Stimulated activated naive CD8-positive, alpha-beta T cell treated with anti-CD3 and anti-CD28 coated beads, Interleukin-15, amount 100 ng/mL, for 72 hours (primary cell): ENCODE results near the gene CDH10.
A peak's percentile ranks its signal among the peaks of the same experiment; 100 is the strongest.

ENCODE experiments used
- ATAC-seq: fragments of 150-1000 bp; cut with Tn5 transposase; 2 replicates; pipeline ENCODE4 v1.10.0; 2021; ENCODE audit warnings: mild to moderate bottlenecking, moderate library complexity
- DNase-seq, 2 donors: peaks; one replicate each; pipeline ENCODE4 v3.0.0; 2021 to 2022
- H3K27ac Mint-ChIP-seq, 2 donors: one replicate each; pipeline ENCODE4 v1.8.0; 2022; ENCODE audit warnings: mild to moderate bottlenecking in 2 of 2, mixed read lengths in 2 of 2, moderate library complexity in 2 of 2
- H3K27me3 Mint-ChIP-seq: one replicate; pipeline ENCODE4 v1.8.0; 2022; ENCODE audit warnings: mixed read lengths
- H3K4me1 Mint-ChIP-seq: one replicate; pipeline ENCODE4 v1.8.0; 2022; ENCODE audit warnings: mild to moderate bottlenecking, mixed read lengths
- H3K4me3 Mint-ChIP-seq, 2 donors: one replicate each; pipeline ENCODE4 v1.8.0; 2022; ENCODE audit warnings: mild to moderate bottlenecking in 2 of 2, mixed read lengths in 2 of 2, moderate library complexity in 1 of 2
- H3K9me3 Mint-ChIP-seq, 2 donors: one replicate each; pipeline ENCODE4 v1.8.0; 2022; ENCODE audit warnings: mixed read lengths in 2 of 2

CDH10 gene

GRCh38 chr5:24644761-24645160 is at the start of gene CDH10:
TSS of gene CDH10 (minus strand) at chr5:24644978. CDS start at chr5:24593490, 51,488 bp downstream.
- no peak within 1 kb of the TSS for H3K4me3 Mint-ChIP-seq
- H3K4me1 Mint-ChIP-seq, result no peaks in the 10 kb centered on the region
- no peaks in the 10 kb centered on the region for H3K27me3 Mint-ChIP-seq
- ATAC-seq (no peak), DNase-seq (no peak)
- peaks cover 0 to 4% of the 10 kb centered on the region in 2 donors for H3K9me3 Mint-ChIP-seq
- no peak within 1 kb of the TSS for H3K27ac Mint-ChIP-seq

GRCh38 chr5:24693609-24694008 is 48.8 kb upstream of the CDH10 start:
- peaks cover 15 to 44% of the 10 kb centered on the region in 2 donors for H3K9me3 Mint-ChIP-seq
- H3K4me3 Mint-ChIP-seq, result no peak overlapping the region
- H3K27me3 Mint-ChIP-seq, result no peaks in the 10 kb centered on the region

GRCh38 chr5:24691074-24691473 is 46.3 kb upstream of the CDH10 start:
- no peaks in the 10 kb centered on the region for H3K27me3 Mint-ChIP-seq
- H3K4me1 Mint-ChIP-seq, result no peaks in the 10 kb centered on the region
- ATAC-seq (no peak), DNase-seq (no peak)
- no peak overlapping the region for H3K4me3 Mint-ChIP-seq
- H3K9me3 Mint-ChIP-seq, result peaks cover 23 to 35% of the 10 kb centered on the region in 2 donors
- no peak overlapping the region for H3K27ac Mint-ChIP-seq

More at GRCh38 chr5:24693609-24694008, 48.8 kb upstream of the CDH10 start:
- ATAC-seq (no peak), DNase-seq (no peak)
- H3K27ac Mint-ChIP-seq, result no peak overlapping the region
- no peaks in the 10 kb centered on the region for H3K4me1 Mint-ChIP-seq

GRCh38 chr5:24681106-24681505 is 36.3 kb upstream of the CDH10 start:
- no peak for ATAC-seq
- H3K4me1 Mint-ChIP-seq, result no peaks in the 10 kb centered on the region
- peaks cover 8 to 13% of the 10 kb centered on the region in 2 donors for H3K9me3 Mint-ChIP-seq
- no peaks in the 10 kb centered on the region for H3K27me3 Mint-ChIP-seq
- no peak for DNase-seq
- H3K27ac Mint-ChIP-seq, result no peak overlapping the region
- H3K4me3 Mint-ChIP-seq, result no peak overlapping the region

- no peaks in the 10 kb centered on the region for H3K27me3 Mint-ChIP-seq
- H3K27ac Mint-ChIP-seq, result no peak overlapping the region
- no peak overlapping the region for H3K4me3 Mint-ChIP-seq
- ATAC-seq (no peak), DNase-seq (no peak)
- no peaks in the 10 kb centered on the region for H3K4me1 Mint-ChIP-seq
- peaks cover 7 to 24% of the 10 kb centered on the region in 2 donors for H3K9me3 Mint-ChIP-seq
These were observed 23.3 kb upstream of the CDH10 start for GRCh38 chr5:24668050-24668449.

- ATAC-seq, result no peak
- Mint-ChIP-seq H3K4me3 (no peak overlapping the region), H3K4me1 (no peaks in the 10 kb centered on the region), H3K27ac (no peak overlapping the region), H3K9me3 (peaks cover 0 to 8% of the 10 kb centered on the region in 2 donors), H3K27me3 (no peaks in the 10 kb centered on the region)
- no peak for DNase-seq
These were observed 4.8 kb upstream of the CDH10 start for GRCh38 chr5:24649531-24649930.

GRCh38 chr5:24646915-24647314 is 2.1 kb upstream of the CDH10 start:
- no peaks in the 10 kb centered on the region for H3K27me3 Mint-ChIP-seq
- H3K4me3 Mint-ChIP-seq, result no peak overlapping the region
- DNase-seq (no peak), ATAC-seq (no peak)
- H3K4me1 Mint-ChIP-seq, result no peaks in the 10 kb centered on the region
- no peak overlapping the region for H3K27ac Mint-ChIP-seq
- peaks cover 0 to 8% of the 10 kb centered on the region in 2 donors for H3K9me3 Mint-ChIP-seq

GRCh38 chr5:24645483-24645882 is 705 bp upstream of the CDH10 start:
- ATAC-seq, result no peak
- no peak for DNase-seq
- H3K9me3 Mint-ChIP-seq, result peaks cover 0 to 8% of the 10 kb centered on the region in 2 donors
- H3K27ac Mint-ChIP-seq, result no peak overlapping the region
- no peaks in the 10 kb centered on the region for H3K27me3 Mint-ChIP-seq
- no peak overlapping the region for H3K4me3 Mint-ChIP-seq
- H3K4me1 Mint-ChIP-seq, result no peaks in the 10 kb centered on the region

GRCh38 chr5:24643880-24644279 is 898 bp downstream of the CDH10 start:
- Mint-ChIP-seq H3K4me1 (no peaks in the 10 kb centered on the region), H3K27me3 (no peaks in the 10 kb centered on the region), H3K27ac (no peak overlapping the region), H3K4me3 (no peak overlapping the region), H3K9me3 (no peaks in the 10 kb centered on the region)
- ATAC-seq, result no peak
- DNase-seq, result no peak

- H3K4me3 Mint-ChIP-seq, result no peak overlapping the region
These were observed 1.6 kb downstream of the CDH10 start for GRCh38 chr5:24643156-24643555.

GRCh38 chr5:24642022-24642421 is 2.8 kb downstream of the CDH10 start:
- no peaks in the 10 kb centered on the region for H3K27me3 Mint-ChIP-seq
- H3K27ac Mint-ChIP-seq, result no peak overlapping the region
- DNase-seq, result no peak
- no peaks in the 10 kb centered on the region for H3K9me3 Mint-ChIP-seq
- ATAC-seq, result no peak
- H3K4me3 Mint-ChIP-seq, result no peak overlapping the region
- no peaks in the 10 kb centered on the region for H3K4me1 Mint-ChIP-seq

More at GRCh38 chr5:24643156-24643555, 1.6 kb downstream of the CDH10 start:
- DNase-seq, result no peak
- H3K9me3 Mint-ChIP-seq, result no peaks in the 10 kb centered on the region
- H3K4me1 Mint-ChIP-seq, result no peaks in the 10 kb centered on the region
- no peak for ATAC-seq
- peak overlapping the region in 1 of 2 donors; percentile 24 for H3K27ac Mint-ChIP-seq
- H3K27me3 Mint-ChIP-seq, result no peaks in the 10 kb centered on the region

- Mint-ChIP-seq H3K4me1 (no peaks in the 10 kb centered on the region), H3K27me3 (no peaks in the 10 kb centered on the region), H3K4me3 (no peak overlapping the region), H3K27ac (no peak overlapping the region), H3K9me3 (no peaks in the 10 kb centered on the region)
- ATAC-seq (no peak), DNase-seq (no peak)
These were observed 9.6 kb downstream of the CDH10 start for GRCh38 chr5:24635209-24635608.

GRCh38 chr5:24633715-24634325 is 11.0 kb downstream of the CDH10 start:
- no peaks in the 10 kb centered on the region for H3K27me3 Mint-ChIP-seq
- H3K4me1 Mint-ChIP-seq, result no peaks in the 10 kb centered on the region
- ATAC-seq (no peak), DNase-seq (no peak)
- no peaks in the 10 kb centered on the region for H3K9me3 Mint-ChIP-seq
- H3K27ac Mint-ChIP-seq, result no peak overlapping the region
- H3K4me3 Mint-ChIP-seq, result no peak overlapping the region

- Mint-ChIP-seq H3K27me3 (no peaks in the 10 kb centered on the region), H3K4me3 (no peak overlapping the region), H3K9me3 (no peaks in the 10 kb centered on the region), H3K27ac (no peak overlapping the region), H3K4me1 (no peaks in the 10 kb centered on the region)
- DNase-seq, result no peak
- no peak for ATAC-seq
These were observed 12.4 kb downstream of the CDH10 start for GRCh38 chr5:24632353-24632752.

- ATAC-seq (no peak), DNase-seq (no peak)
- no peak overlapping the region for H3K27ac Mint-ChIP-seq
- H3K4me3 Mint-ChIP-seq, result no peak overlapping the region
- no peaks in the 10 kb centered on the region for H3K9me3 Mint-ChIP-seq
- no peaks in the 10 kb centered on the region for H3K27me3 Mint-ChIP-seq
- H3K4me1 Mint-ChIP-seq, result no peaks in the 10 kb centered on the region
These were observed 13.9 kb downstream of the CDH10 start for GRCh38 chr5:24630918-24631317.

GRCh38 chr5:24629798-24630197 is 15.0 kb downstream of the CDH10 start:
- no peaks in the 10 kb centered on the region for H3K27me3 Mint-ChIP-seq
- DNase-seq (no peak), ATAC-seq (no peak)
- H3K9me3 Mint-ChIP-seq, result no peaks in the 10 kb centered on the region
- H3K4me1 Mint-ChIP-seq, result no peaks in the 10 kb centered on the region
- H3K27ac Mint-ChIP-seq, result no peak overlapping the region
- H3K4me3 Mint-ChIP-seq, result no peak overlapping the region

- DNase-seq (no peak), ATAC-seq (no peak)
- Mint-ChIP-seq H3K4me3 (no peak overlapping the region), H3K27ac (no peak overlapping the region), H3K4me1 (no peaks in the 10 kb centered on the region), H3K27me3 (no peaks in the 10 kb centered on the region), H3K9me3 (no peaks in the 10 kb centered on the region)
These were observed 19.9 kb downstream of the CDH10 start for GRCh38 chr5:24624872-24625271.
